HepG2 (cell line): Measurements from ENCODE around the gene ZNF652. TPM values are rescaled to one million over a fixed set of nuclear protein-coding genes. Genes with fewer than 3 reads are reported as not detected.
A peak's percentile ranks its signal among the peaks of the same experiment; 100 is the strongest.

Source experiments
- BRCA1 ChIP-seq: sonication (generic); formaldehyde crosslinking; IDR thresholded peaks from 2 replicates; pipeline ENCODE4 v1.4.0; 2020; ENCODE audit warnings: missing genetic modification reagents
- CHCHD3 ChIP-seq: sonication (generic); formaldehyde crosslinking; IDR thresholded peaks from 2 replicates; pipeline ENCODE4 v1.8.0; 2022; ENCODE audit warnings: mild to moderate bottlenecking, missing genetic modification reagents, moderate library complexity
- DMAP1 ChIP-seq: IDR thresholded peaks from 2 replicates; pipeline ENCODE4 v1.6.1; 2016
- KDM6A ChIP-seq: IDR thresholded peaks from 2 replicates; pipeline ENCODE4 v1.6.1; 2016; ENCODE audit warnings: low read depth
- MYC ChIP-seq: sonication (generic); formaldehyde crosslinking; IDR thresholded peaks from 2 replicates; pipeline ENCODE4 v1.9.0; 2021; ENCODE audit warnings: missing genetic modification reagents, borderline replicate concordance
- NKX3-1 ChIP-seq: sonication (generic); formaldehyde crosslinking; IDR thresholded peaks from 2 replicates; pipeline ENCODE4 v1.5.0; 2020; ENCODE audit warnings: missing genetic modification reagents
- THAP11 ChIP-seq: IDR thresholded peaks from 2 replicates; pipeline ENCODE4 v1.6.1; 2016; ENCODE audit warnings: missing biosample characterization, missing genetic modification reagents
- ZBTB1 ChIP-seq: sonication (generic); formaldehyde crosslinking; IDR thresholded peaks from 2 replicates; pipeline ENCODE4 v1.4.0; 2020; ENCODE audit warnings: missing genetic modification reagents, borderline replicate concordance
- ZNF260 ChIP-seq: sonication (generic); formaldehyde crosslinking; IDR thresholded peaks from 2 replicates; pipeline ENCODE4 v1.4.0; 2020; ENCODE audit warnings: missing genetic modification reagents, low read depth, mild to moderate bottlenecking, borderline replicate concordance
- ZNF431 ChIP-seq: sonication (generic); formaldehyde crosslinking; IDR thresholded peaks from 2 replicates; pipeline ENCODE4 v1.9.0; 2022; ENCODE audit warnings: missing genetic modification reagents, low read depth, mild to moderate bottlenecking, borderline replicate concordance
- ZNF44 ChIP-seq: sonication (generic); formaldehyde crosslinking; IDR thresholded peaks from 2 replicates; pipeline ENCODE4 v1.5.1; 2020; ENCODE audit warnings: mild to moderate bottlenecking, missing genetic modification reagents
- ZNF556 ChIP-seq: sonication (generic); formaldehyde crosslinking; IDR thresholded peaks from 2 replicates; pipeline ENCODE4 v1.4.0; 2020; ENCODE audit warnings: mild to moderate bottlenecking, missing genetic modification reagents, borderline replicate concordance
- polyA plus RNA-seq, 8 experiments: library from polyadenylated mRNA; depleted of rRNA in 3 of 8; stranded (reverse) in 7 of 8; unstranded in 1 of 8; fragments of >200 nt; fragmentation: Illumina TruSeq in 4 of 8; extraction: Trizol in 4 of 8; gene quantifications; 2 replicates each; pipeline versions ENCODE4 v1.2.1 to v1.2.3, GENCODE V29; 2011 to 2016; ENCODE audit warnings: low read depth in 4 of 8, missing spikeins in 1 of 8, mixed read lengths in 1 of 8; ENCODE audit not compliant: insufficient read depth in 1 of 8
- total RNA-seq, 5 experiments: library from RNA; depleted of rRNA; stranded (reverse); fragments of >200 nt; fragmentation: Illumina TruSeq; extraction: Trizol; gene quantifications; 2 replicates each; pipeline ENCODE4 v1.2.3, GENCODE V29; 2016; ENCODE audit warnings: low read depth in 1 of 5
- TF ChIP-seq, protein P1 (sequence below): IDR thresholded peaks from 2 replicates; pipeline ENCODE4 v1.4.0; 2020; ENCODE audit warnings: mild to moderate bottlenecking, missing genetic modification reagents
- TF ChIP-seq, protein P2 (sequence below): IDR thresholded peaks from 2 replicates; pipeline ENCODE4 v1.6.1; 2016; ENCODE audit warnings: missing genetic modification reagents, missing compliant biosample characterization
- TF ChIP-seq, protein P3 (sequence below): sonication (generic); formaldehyde crosslinking; conservative IDR thresholded peaks from 2 replicates; pipeline ENCODE4 v1.4.0; 2020; ENCODE audit warnings: missing genetic modification reagents
- TF ChIP-seq, protein P4 (sequence below): sonication (generic); formaldehyde crosslinking; IDR thresholded peaks from 2 replicates; pipeline ENCODE4 v1.5.1; 2020; ENCODE audit warnings: missing genetic modification reagents, mild to moderate bottlenecking, borderline replicate concordance
- TF ChIP-seq, protein P5 (sequence below): sonication (generic); formaldehyde crosslinking; IDR thresholded peaks from 2 replicates; pipeline ENCODE4; 2020; ENCODE audit warnings: missing genetic modification reagents, mild to moderate bottlenecking, borderline replicate concordance
- TF ChIP-seq, protein P6 (sequence below): sonication (generic); formaldehyde crosslinking; IDR thresholded peaks from 2 replicates; pipeline ENCODE4 v1.5.0; 2020; ENCODE audit warnings: missing genetic modification reagents

ZNF652 gene
- total and polyA plus RNA-seq, 2 of the 13 experiments (the other 11 are each of a cell fraction or from before 2014, with no cell fraction given), result 16.2 to 30.2 TPM

DNA sequence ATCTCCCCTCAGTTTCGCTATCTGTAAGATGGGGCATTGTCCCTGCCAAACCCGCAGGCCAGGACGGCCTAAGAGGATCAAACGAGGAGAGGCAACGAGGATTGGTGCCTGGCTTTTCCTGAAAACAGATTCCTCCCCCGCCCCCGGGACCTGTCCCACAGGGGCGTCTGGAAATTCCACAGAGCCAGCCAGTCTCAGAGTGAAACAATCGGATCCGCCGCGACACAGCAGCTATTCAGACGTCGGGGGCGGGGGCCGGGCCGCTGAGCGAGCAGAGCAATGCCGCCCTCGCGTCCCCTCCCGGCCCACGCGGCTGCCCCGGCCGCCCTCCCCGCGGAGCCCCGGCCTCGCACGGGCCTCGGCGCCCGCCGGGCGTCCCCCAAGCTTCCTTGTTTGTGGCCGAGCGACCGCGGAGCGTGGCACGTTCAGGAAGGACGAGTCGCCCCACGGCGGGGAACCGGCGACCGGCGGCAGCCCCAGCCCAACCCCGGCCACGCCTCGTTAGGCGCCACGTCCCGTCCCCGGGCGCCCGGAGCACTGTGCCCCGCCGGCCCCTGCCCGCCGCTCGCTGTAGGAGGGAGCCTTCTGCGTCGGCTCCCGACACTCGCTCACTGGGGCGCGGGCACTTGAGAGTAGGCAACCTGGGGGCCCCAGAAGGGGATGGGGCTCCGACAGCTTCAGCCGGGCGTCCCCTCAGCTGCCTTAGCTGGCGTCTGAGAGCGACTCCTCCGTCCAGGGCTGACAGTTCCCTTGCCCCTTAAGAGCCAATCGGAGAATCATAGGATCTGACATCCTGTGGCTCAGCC lies 101.8 kb downstream of the ZNF652 start (continued):
- TF ChIP-seq, protein P1, sequence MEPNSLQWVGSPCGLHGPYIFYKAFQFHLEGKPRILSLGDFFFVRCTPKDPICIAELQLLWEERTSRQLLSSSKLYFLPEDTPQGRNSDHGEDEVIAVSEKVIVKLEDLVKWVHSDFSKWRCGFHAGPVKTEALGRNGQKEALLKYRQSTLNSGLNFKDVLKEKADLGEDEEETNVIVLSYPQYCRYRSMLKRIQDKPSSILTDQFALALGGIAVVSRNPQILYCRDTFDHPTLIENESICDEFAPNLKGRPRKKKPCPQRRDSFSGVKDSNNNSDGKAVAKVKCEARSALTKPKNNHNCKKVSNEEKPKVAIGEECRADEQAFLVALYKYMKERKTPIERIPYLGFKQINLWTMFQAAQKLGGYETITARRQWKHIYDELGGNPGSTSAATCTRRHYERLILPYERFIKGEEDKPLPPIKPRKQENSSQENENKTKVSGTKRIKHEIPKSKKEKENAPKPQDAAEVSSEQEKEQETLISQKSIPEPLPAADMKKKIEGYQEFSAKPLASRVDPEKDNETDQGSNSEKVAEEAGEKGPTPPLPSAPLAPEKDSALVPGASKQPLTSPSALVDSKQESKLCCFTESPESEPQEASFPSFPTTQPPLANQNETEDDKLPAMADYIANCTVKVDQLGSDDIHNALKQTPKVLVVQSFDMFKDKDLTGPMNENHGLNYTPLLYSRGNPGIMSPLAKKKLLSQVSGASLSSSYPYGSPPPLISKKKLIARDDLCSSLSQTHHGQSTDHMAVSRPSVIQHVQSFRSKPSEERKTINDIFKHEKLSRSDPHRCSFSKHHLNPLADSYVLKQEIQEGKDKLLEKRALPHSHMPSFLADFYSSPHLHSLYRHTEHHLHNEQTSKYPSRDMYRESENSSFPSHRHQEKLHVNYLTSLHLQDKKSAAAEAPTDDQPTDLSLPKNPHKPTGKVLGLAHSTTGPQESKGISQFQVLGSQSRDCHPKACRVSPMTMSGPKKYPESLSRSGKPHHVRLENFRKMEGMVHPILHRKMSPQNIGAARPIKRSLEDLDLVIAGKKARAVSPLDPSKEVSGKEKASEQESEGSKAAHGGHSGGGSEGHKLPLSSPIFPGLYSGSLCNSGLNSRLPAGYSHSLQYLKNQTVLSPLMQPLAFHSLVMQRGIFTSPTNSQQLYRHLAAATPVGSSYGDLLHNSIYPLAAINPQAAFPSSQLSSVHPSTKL (CRISPR knock-in tag), result no peak
- TF ChIP-seq, protein P2, sequence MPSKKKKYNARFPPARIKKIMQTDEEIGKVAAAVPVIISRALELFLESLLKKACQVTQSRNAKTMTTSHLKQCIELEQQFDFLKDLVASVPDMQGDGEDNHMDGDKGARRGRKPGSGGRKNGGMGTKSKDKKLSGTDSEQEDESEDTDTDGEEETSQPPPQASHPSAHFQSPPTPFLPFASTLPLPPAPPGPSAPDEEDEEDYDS (CRISPR knock-in tag), result no peak
- TF ChIP-seq DMAP1, result no peak
- TF ChIP-seq, protein P3, sequence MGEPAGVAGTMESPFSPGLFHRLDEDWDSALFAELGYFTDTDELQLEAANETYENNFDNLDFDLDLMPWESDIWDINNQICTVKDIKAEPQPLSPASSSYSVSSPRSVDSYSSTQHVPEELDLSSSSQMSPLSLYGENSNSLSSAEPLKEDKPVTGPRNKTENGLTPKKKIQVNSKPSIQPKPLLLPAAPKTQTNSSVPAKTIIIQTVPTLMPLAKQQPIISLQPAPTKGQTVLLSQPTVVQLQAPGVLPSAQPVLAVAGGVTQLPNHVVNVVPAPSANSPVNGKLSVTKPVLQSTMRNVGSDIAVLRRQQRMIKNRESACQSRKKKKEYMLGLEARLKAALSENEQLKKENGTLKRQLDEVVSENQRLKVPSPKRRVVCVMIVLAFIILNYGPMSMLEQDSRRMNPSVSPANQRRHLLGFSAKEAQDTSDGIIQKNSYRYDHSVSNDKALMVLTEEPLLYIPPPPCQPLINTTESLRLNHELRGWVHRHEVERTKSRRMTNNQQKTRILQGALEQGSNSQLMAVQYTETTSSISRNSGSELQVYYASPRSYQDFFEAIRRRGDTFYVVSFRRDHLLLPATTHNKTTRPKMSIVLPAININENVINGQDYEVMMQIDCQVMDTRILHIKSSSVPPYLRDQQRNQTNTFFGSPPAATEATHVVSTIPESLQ (CRISPR knock-in tag), result no peak
- no peak for TF ChIP-seq KDM6A (CRISPR knock-in tag)
- no peak; the same call in 1 of the 2 replicates for TF ChIP-seq THAP11
- TF ChIP-seq ZNF44, result 0 out of 2 replicates have a peak, but pooled peaks have one; percentile 9
- TF ChIP-seq ZNF556 (CRISPR knock-in tag), result no peak
- no peak for TF ChIP-seq ZNF260 (CRISPR knock-in tag)
- TF ChIP-seq BRCA1, result no peak
- TF ChIP-seq, protein P4, sequence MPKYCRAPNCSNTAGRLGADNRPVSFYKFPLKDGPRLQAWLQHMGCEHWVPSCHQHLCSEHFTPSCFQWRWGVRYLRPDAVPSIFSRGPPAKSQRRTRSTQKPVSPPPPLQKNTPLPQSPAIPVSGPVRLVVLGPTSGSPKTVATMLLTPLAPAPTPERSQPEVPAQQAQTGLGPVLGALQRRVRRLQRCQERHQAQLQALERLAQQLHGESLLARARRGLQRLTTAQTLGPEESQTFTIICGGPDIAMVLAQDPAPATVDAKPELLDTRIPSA (CRISPR knock-in tag), result no peak
- TF ChIP-seq, protein P5, sequence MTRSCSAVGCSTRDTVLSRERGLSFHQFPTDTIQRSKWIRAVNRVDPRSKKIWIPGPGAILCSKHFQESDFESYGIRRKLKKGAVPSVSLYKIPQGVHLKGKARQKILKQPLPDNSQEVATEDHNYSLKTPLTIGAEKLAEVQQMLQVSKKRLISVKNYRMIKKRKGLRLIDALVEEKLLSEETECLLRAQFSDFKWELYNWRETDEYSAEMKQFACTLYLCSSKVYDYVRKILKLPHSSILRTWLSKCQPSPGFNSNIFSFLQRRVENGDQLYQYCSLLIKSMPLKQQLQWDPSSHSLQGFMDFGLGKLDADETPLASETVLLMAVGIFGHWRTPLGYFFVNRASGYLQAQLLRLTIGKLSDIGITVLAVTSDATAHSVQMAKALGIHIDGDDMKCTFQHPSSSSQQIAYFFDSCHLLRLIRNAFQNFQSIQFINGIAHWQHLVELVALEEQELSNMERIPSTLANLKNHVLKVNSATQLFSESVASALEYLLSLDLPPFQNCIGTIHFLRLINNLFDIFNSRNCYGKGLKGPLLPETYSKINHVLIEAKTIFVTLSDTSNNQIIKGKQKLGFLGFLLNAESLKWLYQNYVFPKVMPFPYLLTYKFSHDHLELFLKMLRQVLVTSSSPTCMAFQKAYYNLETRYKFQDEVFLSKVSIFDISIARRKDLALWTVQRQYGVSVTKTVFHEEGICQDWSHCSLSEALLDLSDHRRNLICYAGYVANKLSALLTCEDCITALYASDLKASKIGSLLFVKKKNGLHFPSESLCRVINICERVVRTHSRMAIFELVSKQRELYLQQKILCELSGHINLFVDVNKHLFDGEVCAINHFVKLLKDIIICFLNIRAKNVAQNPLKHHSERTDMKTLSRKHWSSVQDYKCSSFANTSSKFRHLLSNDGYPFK (CRISPR knock-in tag), result no peak
- no peak for TF ChIP-seq ZBTB1 (CRISPR knock-in tag)
- TF ChIP-seq, protein P6, sequence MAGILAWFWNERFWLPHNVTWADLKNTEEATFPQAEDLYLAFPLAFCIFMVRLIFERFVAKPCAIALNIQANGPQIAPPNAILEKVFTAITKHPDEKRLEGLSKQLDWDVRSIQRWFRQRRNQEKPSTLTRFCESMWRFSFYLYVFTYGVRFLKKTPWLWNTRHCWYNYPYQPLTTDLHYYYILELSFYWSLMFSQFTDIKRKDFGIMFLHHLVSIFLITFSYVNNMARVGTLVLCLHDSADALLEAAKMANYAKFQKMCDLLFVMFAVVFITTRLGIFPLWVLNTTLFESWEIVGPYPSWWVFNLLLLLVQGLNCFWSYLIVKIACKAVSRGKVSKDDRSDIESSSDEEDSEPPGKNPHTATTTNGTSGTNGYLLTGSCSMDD (CRISPR knock-in tag), result no peak
- TF ChIP-seq ZNF431 (CRISPR knock-in tag), result no peak
- no peak for TF ChIP-seq NKX3-1
- 0 out of 2 replicates have a peak, but pooled peaks have one; percentile 16 for TF ChIP-seq MYC (CRISPR knock-in tag)
- no peak for TF ChIP-seq CHCHD3 (CRISPR knock-in tag)
